ENCODE data around the gene NDUFB7.

- TF ChIP-seq RAD21 (IDR thresholded peaks at IDR 0.05; ENCODE audit: low read depth), result no peak
- TF ChIP-seq, protein P1, sequence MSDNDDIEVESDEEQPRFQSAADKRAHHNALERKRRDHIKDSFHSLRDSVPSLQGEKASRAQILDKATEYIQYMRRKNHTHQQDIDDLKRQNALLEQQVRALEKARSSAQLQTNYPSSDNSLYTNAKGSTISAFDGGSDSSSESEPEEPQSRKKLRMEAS (IDR thresholded peaks at IDR 0.05), result no peak
- no peak for TF ChIP-seq REST (IDR thresholded peaks at IDR 0.05; ENCODE audit: low read depth)
- no peak for TF ChIP-seq EP300 (IDR thresholded peaks at IDR 0.05; ENCODE audit: borderline replicate concordance)
- no peak for TF ChIP-seq EGR1 (IDR thresholded peaks at IDR 0.05)
- no peak for TF ChIP-seq TAF1 (IDR thresholded peaks at IDR 0.05; ENCODE audit: low read depth)
- no peak for TF ChIP-seq YY1 (IDR thresholded peaks at IDR 0.05; ENCODE audit: low read depth)
- TF ChIP-seq, protein P2, sequence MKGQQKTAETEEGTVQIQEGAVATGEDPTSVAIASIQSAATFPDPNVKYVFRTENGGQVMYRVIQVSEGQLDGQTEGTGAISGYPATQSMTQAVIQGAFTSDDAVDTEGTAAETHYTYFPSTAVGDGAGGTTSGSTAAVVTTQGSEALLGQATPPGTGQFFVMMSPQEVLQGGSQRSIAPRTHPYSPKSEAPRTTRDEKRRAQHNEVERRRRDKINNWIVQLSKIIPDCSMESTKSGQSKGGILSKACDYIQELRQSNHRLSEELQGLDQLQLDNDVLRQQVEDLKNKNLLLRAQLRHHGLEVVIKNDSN (IDR thresholded peaks at IDR 0.05), result no peak
- no peak for TF ChIP-seq CEBPB (IDR thresholded peaks at IDR 0.05)
- TF ChIP-seq NFIC (IDR thresholded peaks at IDR 0.05), result no peak
- no peak for TF ChIP-seq CREB1 (IDR thresholded peaks at IDR 0.05; ENCODE audit: low read depth)
- no peak for TF ChIP-seq ZBTB7A (IDR thresholded peaks at IDR 0.05; ENCODE audit: low read depth)
- no peak for TF ChIP-seq TEAD4 (IDR thresholded peaks at IDR 0.05)
Observed at GRCh38 chr19:14595558-14595957, 23.7 kb upstream of the NDUFB7 start.

Measured in Ishikawa (cell line).